Activated CD8-positive, alpha-beta T cell treated with anti-CD3 and anti-CD28 coated beads for 36 hours (primary cell): ENCODE measurements around the gene TDRD3. TPM values are rescaled to one million over a fixed set of nuclear protein-coding genes. Genes with fewer than 3 reads are reported as not detected.

Experiments used
- ATAC-seq: fragments of 200-7000 bp; cut with Tn5 transposase; one replicate; pipeline ENCODE4 v1.10.0; 2021; ENCODE audit warnings: mild to moderate bottlenecking, moderate library complexity
- CTCF ChIA-PET: fragments of 350-600 bp; sonication (Branson Sonifier 250); formaldehyde crosslinking; loops from one replicate; lab custom pipeline; 2021; ENCODE audit warnings: antibody characterized with exemption; lab: Charles Lee
- POLR2A ChIA-PET: fragments of 350-600 bp; sonication (Branson Sonifier 250); formaldehyde crosslinking; loops from one replicate; lab custom pipeline; 2021; ENCODE audit warnings: antibody characterized with exemption; lab: Charles Lee
- DNase-seq: peaks from one replicate; pipeline ENCODE4 v3.0.0-alpha.2; 2020
- H3K27ac Mint-ChIP-seq: one replicate; pipeline ENCODE4 v1.8.0; 2021; ENCODE audit warnings: mild to moderate bottlenecking, mixed read lengths
- H3K27me3 Mint-ChIP-seq: one replicate; pipeline ENCODE4 v1.8.0; 2021; ENCODE audit warnings: mixed read lengths
- H3K36me3 Mint-ChIP-seq: one replicate; pipeline ENCODE4 v1.8.0; 2021; ENCODE audit warnings: low read depth, mixed read lengths
- H3K4me1 Mint-ChIP-seq: one replicate; pipeline ENCODE4 v1.8.0; 2021; ENCODE audit warnings: low read depth, mixed read lengths
- H3K4me3 Mint-ChIP-seq: one replicate; pipeline ENCODE4 v1.8.0; 2021; ENCODE audit warnings: mild to moderate bottlenecking, moderate library complexity, mixed read lengths
- H3K9me3 Mint-ChIP-seq: one replicate; pipeline ENCODE4 v1.8.0; 2021; ENCODE audit warnings: mixed read lengths
- CTCF ChIP-seq: fragments of 200-600 bp; IDR thresholded peaks from one replicate; pipeline ENCODE4 v1.8.0; 2022; ENCODE audit warnings: antibody characterized with exemption, mild to moderate bottlenecking
- intact Hi-C: fragments of 100-400 bp; cut with micrococcal nuclease; formaldehyde crosslinking; loops from one replicate; pipeline ENCODE4 v1.10.0; 2022
- total RNA-seq, 2 experiments: library from RNA; stranded (reverse); gene quantifications; one replicate each; pipeline ENCODE4 v1.2.3, GENCODE V29; 2021

Gene TDRD3
- total RNA-seq, 2 experiments from 2014 or later: 17.1 to 19.0 TPM

- Mint-ChIP-seq H3K27ac (no peak overlapping the region), H3K4me3 (no peak overlapping the region), H3K36me3 (no peaks in the 10 kb centered on the region), H3K27me3 (peaks cover under 1% of the 10 kb centered on the region), H3K9me3 (no peaks in the 10 kb centered on the region), H3K4me1 (no peaks in the 10 kb centered on the region)
- no peak for DNase-seq
- CTCF ChIA-PET: no interaction called here
- intact Hi-C loops: no loop called here
- ATAC-seq: no peak
- POLR2A ChIA-PET: no interaction called here
- no peak for TF ChIP-seq CTCF
Observed at GRCh38 chr13:60603049-60603448, 206.0 kb downstream of the TDRD3 start.

- ChIA-PET POLR2A (no interaction called here), CTCF (no interaction called here)
- DNase-seq: no peak
- no peak for ATAC-seq
- no peak for TF ChIP-seq CTCF
- no peaks in the 10 kb centered on the region for H3K4me1 Mint-ChIP-seq
- no peak overlapping the region for H3K27ac Mint-ChIP-seq
- intact Hi-C loops: no loop called here
- H3K9me3 Mint-ChIP-seq: no peaks in the 10 kb centered on the region
- no peak overlapping the region for H3K4me3 Mint-ChIP-seq
- H3K36me3 Mint-ChIP-seq: no peaks in the 10 kb centered on the region
- H3K27me3 Mint-ChIP-seq: no peaks in the 10 kb centered on the region
Observed at GRCh38 chr13:60604058-60604457, 207.0 kb downstream of the TDRD3 start.

GRCh38 chr13:60608954-60609353 is 211.9 kb downstream of the TDRD3 start:
- Mint-ChIP-seq H3K36me3 (no peaks in the 10 kb centered on the region), H3K4me3 (no peak overlapping the region), H3K4me1 (no peaks in the 10 kb centered on the region), H3K9me3 (no peaks in the 10 kb centered on the region), H3K27me3 (peaks cover 3% of the 10 kb centered on the region), H3K27ac (no peak overlapping the region)
- DNase-seq (no peak), ATAC-seq (no peak)
- intact Hi-C loops: no loop called here
- TF ChIP-seq CTCF: no peak
- ChIA-PET CTCF (no interaction called here), POLR2A (no interaction called here)

- CTCF ChIA-PET: no interaction called here
- POLR2A ChIA-PET: no interaction called here
- Mint-ChIP-seq H3K4me1 (no peaks in the 10 kb centered on the region), H3K36me3 (no peaks in the 10 kb centered on the region), H3K9me3 (no peaks in the 10 kb centered on the region), H3K27ac (no peak overlapping the region), H3K27me3 (peaks cover 5% of the 10 kb centered on the region), H3K4me3 (no peak overlapping the region)
- DNase-seq (no peak), ATAC-seq (no peak)
- intact Hi-C loops: no loop called here
- no peak for TF ChIP-seq CTCF
Observed at GRCh38 chr13:60611523-60611922, 214.5 kb downstream of the TDRD3 start.

- Mint-ChIP-seq H3K4me3 (no peak overlapping the region), H3K27ac (no peak overlapping the region), H3K27me3 (peaks cover 5% of the 10 kb centered on the region), H3K36me3 (no peaks in the 10 kb centered on the region), H3K4me1 (no peaks in the 10 kb centered on the region), H3K9me3 (no peaks in the 10 kb centered on the region)
- intact Hi-C loops: no loop called here
- ChIA-PET CTCF (no interaction called here), POLR2A (no interaction called here)
- ATAC-seq (no peak), DNase-seq (no peak)
- TF ChIP-seq CTCF: no peak
Observed at GRCh38 chr13:60612593-60612992, 215.6 kb downstream of the TDRD3 start.
